HepG2 (cell line): ENCODE measurements around the gene PRM2. TPM values are rescaled to one million over a fixed set of nuclear protein-coding genes. Genes with fewer than 3 reads are reported as not detected.

ENCODE experiments used
- ETV5 ChIP-seq: IDR thresholded peaks from 2 replicates; pipeline ENCODE4 v1.6.1; 2018; ENCODE audit warnings: missing biosample characterization, missing genetic modification reagents, inconsistent platforms, borderline replicate concordance
- HNF4G ChIP-seq, 2 experiments: sonication (generic) in 1 of 2; formaldehyde crosslinking in 1 of 2; IDR thresholded peaks; 2 replicates each; pipeline versions ENCODE4 v1.4.0 to v1.6.1; 2011 to 2020; ENCODE audit warnings: borderline replicate concordance in 2 of 2, low read depth in 2 of 2, mild to moderate bottlenecking in 2 of 2, low read length in 1 of 2, missing genetic modification reagents in 1 of 2, moderate library complexity in 1 of 2
- KDM1A ChIP-seq: IDR thresholded peaks from 2 replicates; pipeline ENCODE4 v1.6.1; 2016; ENCODE audit warnings: missing compliant biosample characterization
- NFE2L1 ChIP-seq: sonication (generic); formaldehyde crosslinking; IDR thresholded peaks from 2 replicates; pipeline ENCODE4 v1.4.0; 2020; ENCODE audit warnings: missing genetic modification reagents, mild to moderate bottlenecking, borderline replicate concordance
- PCBP2 ChIP-seq: fragments of 200-400 bp; formaldehyde crosslinking; optimal IDR thresholded peaks from 2 replicates; pipeline ENCODE3; 2018; ENCODE audit warnings: low read length, low read depth; ENCODE audit not compliant: poor library complexity, severe bottlenecking
- REPIN1 ChIP-seq: sonication (generic); formaldehyde crosslinking; IDR thresholded peaks from 2 replicates; pipeline ENCODE4 v1.8.0; 2022; ENCODE audit warnings: missing genetic modification reagents, low read depth, mild to moderate bottlenecking, borderline replicate concordance
- RFX1 ChIP-seq: fragments of 450-650 bp; IDR thresholded peaks from 2 replicates; pipeline ENCODE4 v1.6.1; 2017
- SOX13 ChIP-seq, 3 experiments: fragments of 450-650 bp in 1 of 3; sonication (generic) in 1 of 3; formaldehyde crosslinking in 1 of 3; IDR thresholded peaks in 2 of 3; conservative IDR thresholded peaks in 1 of 3; 2 replicates each; pipeline versions ENCODE4 v1.5.0 to v1.6.1; 2016 to 2020; ENCODE audit warnings: antibody characterized with exemption in 1 of 3, mild to moderate bottlenecking in 1 of 3, missing compliant biosample characterization in 1 of 3, missing genetic modification reagents in 1 of 3, moderate library complexity in 1 of 3
- SP1 ChIP-seq, 2 experiments: fragments of 450-650 bp in 1 of 2; sonication (generic) in 1 of 2; formaldehyde crosslinking in 1 of 2; IDR thresholded peaks; 2 replicates each; pipeline versions ENCODE4 v1.4.0 to v1.6.1; 2016 to 2020; ENCODE audit warnings: missing genetic modification reagents in 1 of 2
- SP4 ChIP-seq: sonication (generic); formaldehyde crosslinking; IDR thresholded peaks from 2 replicates; pipeline ENCODE4 v1.8.1; 2023; ENCODE audit warnings: mild to moderate bottlenecking, missing genetic modification reagents
- SPEN ChIP-seq: sonication (generic); formaldehyde crosslinking; IDR thresholded peaks from 2 replicates; pipeline ENCODE4 v1.5.1; 2020; ENCODE audit warnings: low read depth, mild to moderate bottlenecking, missing genetic modification reagents
- TBX2 ChIP-seq: sonication (generic); formaldehyde crosslinking; IDR thresholded peaks from 2 replicates; pipeline ENCODE4 v1.5.0; 2020; ENCODE audit warnings: missing genetic modification reagents, mild to moderate bottlenecking, borderline replicate concordance
- TBX3 ChIP-seq: fragments of 450-650 bp; IDR thresholded peaks from 2 replicates; pipeline ENCODE4 v1.6.1; 2017; ENCODE audit warnings: antibody characterized with exemption, mild to moderate bottlenecking, inconsistent platforms, borderline replicate concordance
- ZNF12 ChIP-seq: sonication (generic); formaldehyde crosslinking; IDR thresholded peaks from 2 replicates; pipeline ENCODE4 v1.5.0; 2020; ENCODE audit warnings: missing genetic modification reagents
- ZNF205 ChIP-seq: IDR thresholded peaks from 2 replicates; pipeline ENCODE4 v1.6.1; 2018; ENCODE audit warnings: missing biosample characterization, missing genetic modification reagents
- ZNF275 ChIP-seq: sonication (generic); formaldehyde crosslinking; IDR thresholded peaks from 2 replicates; pipeline ENCODE4 v1.8.0; 2022; ENCODE audit warnings: missing genetic modification reagents, mild to moderate bottlenecking, inconsistent platforms, borderline replicate concordance
- ZNF337 ChIP-seq: sonication (generic); formaldehyde crosslinking; IDR thresholded peaks from 2 replicates; pipeline ENCODE4 v1.5.1; 2020; ENCODE audit warnings: missing genetic modification reagents, low read depth, mild to moderate bottlenecking, borderline replicate concordance
- ZNF652 ChIP-seq: IDR thresholded peaks from 2 replicates; pipeline ENCODE4 v1.6.1; 2016; ENCODE audit warnings: low read depth, borderline replicate concordance
- ZNF772 ChIP-seq: sonication (generic); formaldehyde crosslinking; IDR thresholded peaks from 2 replicates; pipeline ENCODE4 v1.5.0; 2020; ENCODE audit warnings: mild to moderate bottlenecking, missing genetic modification reagents
- ZNF792 ChIP-seq: IDR thresholded peaks from 2 replicates; pipeline ENCODE4 v1.6.1; 2016
- ZNF879 ChIP-seq: sonication (generic); formaldehyde crosslinking; IDR thresholded peaks from 2 replicates; pipeline ENCODE4 v1.8.1; 2023; ENCODE audit warnings: missing genetic modification reagents
- polyA plus RNA-seq, 8 experiments: library from polyadenylated mRNA; depleted of rRNA in 3 of 8; stranded (reverse) in 7 of 8; unstranded in 1 of 8; fragments of >200 nt; fragmentation: Illumina TruSeq in 4 of 8; extraction: Trizol in 4 of 8; gene quantifications; 2 replicates each; pipeline versions ENCODE4 v1.2.1 to v1.2.3, GENCODE V29; 2011 to 2016; ENCODE audit warnings: low read depth in 4 of 8, missing spikeins in 1 of 8, mixed read lengths in 1 of 8; ENCODE audit not compliant: insufficient read depth in 1 of 8
- total RNA-seq, 5 experiments: library from RNA; depleted of rRNA; stranded (reverse); fragments of >200 nt; fragmentation: Illumina TruSeq; extraction: Trizol; gene quantifications; 2 replicates each; pipeline ENCODE4 v1.2.3, GENCODE V29; 2016; ENCODE audit warnings: low read depth in 1 of 5
- TF ChIP-seq, protein P1 (sequence below): sonication (generic); IDR thresholded peaks from 2 replicates; pipeline ENCODE4 v1.6.1; 2016; ENCODE audit warnings: low read depth, borderline replicate concordance
- TF ChIP-seq, protein P2 (sequence below): sonication (generic); formaldehyde crosslinking; IDR thresholded peaks from 2 replicates; pipeline ENCODE4 v1.4.0; 2020; ENCODE audit warnings: mild to moderate bottlenecking, missing genetic modification reagents
- TF ChIP-seq, protein P3 (sequence below): sonication (generic); formaldehyde crosslinking; IDR thresholded peaks from 2 replicates; pipeline ENCODE4 v1.9.0; 2022; ENCODE audit warnings: missing genetic modification reagents, mild to moderate bottlenecking, borderline replicate concordance

The PRM2 gene
- total and polyA plus RNA-seq, 2 of the 13 experiments (the other 11 are each of a cell fraction or from before 2014, with no cell fraction given) = 0.54 TPM; not detected in 1

GRCh38 chr16:11259655-11260595, 16.4 kb downstream of the PRM2 start (continued):
- no peak for TF ChIP-seq SOX13 (IDR thresholded peaks at IDR 0.05)
- TF ChIP-seq SOX13 (CRISPR knock-in tag; conservative IDR thresholded peaks at IDR 0.05 in 1 of 2, IDR thresholded peaks at IDR 0.05 in 1 of 2) = 0 out of 4 replicates have a peak, but pooled peaks of 1 of the 2 experiments have one; percentile 10
- TF ChIP-seq TBX2 (CRISPR knock-in tag) = peak; percentile 38; the same call in 1 of the 2 replicates
- no peak for TF ChIP-seq ZNF652 (CRISPR knock-in tag)
- TF ChIP-seq ZNF205 (CRISPR knock-in tag) = no peak
- TF ChIP-seq, protein P1, sequence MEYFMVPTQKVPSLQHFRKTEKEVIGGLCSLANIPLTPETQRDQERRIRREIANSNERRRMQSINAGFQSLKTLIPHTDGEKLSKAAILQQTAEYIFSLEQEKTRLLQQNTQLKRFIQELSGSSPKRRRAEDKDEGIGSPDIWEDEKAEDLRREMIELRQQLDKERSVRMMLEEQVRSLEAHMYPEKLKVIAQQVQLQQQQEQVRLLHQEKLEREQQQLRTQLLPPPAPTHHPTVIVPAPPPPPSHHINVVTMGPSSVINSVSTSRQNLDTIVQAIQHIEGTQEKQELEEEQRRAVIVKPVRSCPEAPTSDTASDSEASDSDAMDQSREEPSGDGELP = no peak
- no peak for TF ChIP-seq ZNF12
- no peak for TF ChIP-seq HNF4G (IDR thresholded peaks at IDR 0.05; ENCODE audit: borderline replicate concordance, low read depth, low read length)
- peak; percentile 59; the same call in 1 of the 2 replicates for TF ChIP-seq HNF4G (CRISPR knock-in tag; IDR thresholded peaks at IDR 0.05; ENCODE audit: borderline replicate concordance, low read depth)
- no peak for TF ChIP-seq RFX1
- TF ChIP-seq TBX3 = no peak
- no peak; the same call in none of the 2 replicates for TF ChIP-seq SPEN (CRISPR knock-in tag)
- TF ChIP-seq ZNF772 (CRISPR knock-in tag) = no peak
- TF ChIP-seq ZNF792 (CRISPR knock-in tag) = no peak
- TF ChIP-seq PCBP2 = no peak
- no peak for TF ChIP-seq NFE2L1
- TF ChIP-seq REPIN1 (CRISPR knock-in tag) = no peak
- TF ChIP-seq ZNF275 (CRISPR knock-in tag) = peak; percentile 60; the same call in 1 of the 2 replicates
- no peak for TF ChIP-seq ETV5 (CRISPR knock-in tag)
- TF ChIP-seq SP1 (IDR thresholded peaks at IDR 0.05) = no peak
- TF ChIP-seq SP1 (CRISPR knock-in tag; IDR thresholded peaks at IDR 0.05) = no peak
- TF ChIP-seq, protein P2, sequence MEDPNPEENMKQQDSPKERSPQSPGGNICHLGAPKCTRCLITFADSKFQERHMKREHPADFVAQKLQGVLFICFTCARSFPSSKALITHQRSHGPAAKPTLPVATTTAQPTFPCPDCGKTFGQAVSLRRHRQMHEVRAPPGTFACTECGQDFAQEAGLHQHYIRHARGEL (CRISPR knock-in tag) = no peak; the same call in none of the 2 replicates
- peak; percentile 47; the same call in 1 of the 2 replicates for TF ChIP-seq SP4
- TF ChIP-seq, protein P3, sequence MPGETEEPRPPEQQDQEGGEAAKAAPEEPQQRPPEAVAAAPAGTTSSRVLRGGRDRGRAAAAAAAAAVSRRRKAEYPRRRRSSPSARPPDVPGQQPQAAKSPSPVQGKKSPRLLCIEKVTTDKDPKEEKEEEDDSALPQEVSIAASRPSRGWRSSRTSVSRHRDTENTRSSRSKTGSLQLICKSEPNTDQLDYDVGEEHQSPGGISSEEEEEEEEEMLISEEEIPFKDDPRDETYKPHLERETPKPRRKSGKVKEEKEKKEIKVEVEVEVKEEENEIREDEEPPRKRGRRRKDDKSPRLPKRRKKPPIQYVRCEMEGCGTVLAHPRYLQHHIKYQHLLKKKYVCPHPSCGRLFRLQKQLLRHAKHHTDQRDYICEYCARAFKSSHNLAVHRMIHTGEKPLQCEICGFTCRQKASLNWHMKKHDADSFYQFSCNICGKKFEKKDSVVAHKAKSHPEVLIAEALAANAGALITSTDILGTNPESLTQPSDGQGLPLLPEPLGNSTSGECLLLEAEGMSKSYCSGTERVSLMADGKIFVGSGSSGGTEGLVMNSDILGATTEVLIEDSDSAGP (CRISPR knock-in tag) = 0 out of 2 replicates have a peak, but pooled peaks have one; percentile 8
- TF ChIP-seq KDM1A (CRISPR knock-in tag) = peak; percentile 90; the same call in 1 of the 2 replicates
- no peak for TF ChIP-seq ZNF879 (CRISPR knock-in tag)
- TF ChIP-seq ZNF337 (CRISPR knock-in tag) = no peak; the same call in 1 of the 2 replicates
